ENCODE data around the gene PPP1R12B.

PPP1R12B gene, protein sequence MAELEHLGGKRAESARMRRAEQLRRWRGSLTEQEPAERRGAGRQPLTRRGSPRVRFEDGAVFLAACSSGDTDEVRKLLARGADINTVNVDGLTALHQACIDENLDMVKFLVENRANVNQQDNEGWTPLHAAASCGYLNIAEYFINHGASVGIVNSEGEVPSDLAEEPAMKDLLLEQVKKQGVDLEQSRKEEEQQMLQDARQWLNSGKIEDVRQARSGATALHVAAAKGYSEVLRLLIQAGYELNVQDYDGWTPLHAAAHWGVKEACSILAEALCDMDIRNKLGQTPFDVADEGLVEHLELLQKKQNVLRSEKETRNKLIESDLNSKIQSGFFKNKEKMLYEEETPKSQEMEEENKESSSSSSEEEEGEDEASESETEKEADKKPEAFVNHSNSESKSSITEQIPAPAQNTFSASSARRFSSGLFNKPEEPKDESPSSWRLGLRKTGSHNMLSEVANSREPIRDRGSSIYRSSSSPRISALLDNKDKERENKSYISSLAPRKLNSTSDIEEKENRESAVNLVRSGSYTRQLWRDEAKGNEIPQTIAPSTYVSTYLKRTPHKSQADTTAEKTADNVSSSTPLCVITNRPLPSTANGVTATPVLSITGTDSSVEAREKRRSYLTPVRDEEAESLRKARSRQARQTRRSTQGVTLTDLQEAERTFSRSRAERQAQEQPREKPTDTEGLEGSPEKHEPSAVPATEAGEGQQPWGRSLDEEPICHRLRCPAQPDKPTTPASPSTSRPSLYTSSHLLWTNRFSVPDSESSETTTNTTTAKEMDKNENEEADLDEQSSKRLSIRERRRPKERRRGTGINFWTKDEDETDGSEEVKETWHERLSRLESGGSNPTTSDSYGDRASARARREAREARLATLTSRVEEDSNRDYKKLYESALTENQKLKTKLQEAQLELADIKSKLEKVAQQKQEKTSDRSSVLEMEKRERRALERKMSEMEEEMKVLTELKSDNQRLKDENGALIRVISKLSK

DNA sequence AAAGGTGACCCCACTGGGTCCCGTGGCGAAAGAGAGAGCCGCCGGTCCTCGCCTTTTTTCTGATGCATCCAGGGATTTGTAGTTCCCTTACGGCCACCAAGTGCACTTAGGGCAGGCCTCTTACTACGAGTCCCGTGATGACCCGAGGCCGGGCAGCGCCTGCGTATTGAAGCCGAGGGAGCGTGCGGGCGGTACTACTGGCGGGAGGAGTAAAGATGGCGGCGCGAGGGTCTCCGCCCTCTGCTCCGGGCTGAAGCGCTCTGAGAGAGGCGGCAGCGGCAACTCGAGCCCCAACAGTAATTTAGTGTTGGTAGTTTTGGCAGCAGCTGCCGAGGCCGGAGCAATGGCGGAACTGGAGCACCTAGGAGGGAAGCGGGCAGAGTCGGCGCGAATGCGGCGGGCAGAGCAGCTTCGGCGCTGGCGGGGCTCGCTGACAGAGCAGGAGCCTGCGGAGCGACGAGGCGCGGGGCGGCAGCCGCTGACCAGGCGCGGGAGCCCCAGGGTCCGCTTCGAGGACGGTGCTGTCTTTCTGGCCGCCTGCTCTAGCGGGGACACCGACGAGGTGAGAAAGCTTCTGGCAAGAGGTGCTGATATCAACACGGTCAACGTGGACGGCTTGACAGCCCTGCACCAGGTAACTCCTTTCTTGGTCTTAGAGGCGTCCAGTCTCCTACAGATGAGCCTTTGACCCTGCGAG, at the start of gene PPP1R12B:
TSS of gene PPP1R12B (plus strand) at position 191 of the 697 bp plus-strand sequence. CDS start at position 344, 153 bp downstream.
- DNase-seq: peak; percentile 95

DNA sequence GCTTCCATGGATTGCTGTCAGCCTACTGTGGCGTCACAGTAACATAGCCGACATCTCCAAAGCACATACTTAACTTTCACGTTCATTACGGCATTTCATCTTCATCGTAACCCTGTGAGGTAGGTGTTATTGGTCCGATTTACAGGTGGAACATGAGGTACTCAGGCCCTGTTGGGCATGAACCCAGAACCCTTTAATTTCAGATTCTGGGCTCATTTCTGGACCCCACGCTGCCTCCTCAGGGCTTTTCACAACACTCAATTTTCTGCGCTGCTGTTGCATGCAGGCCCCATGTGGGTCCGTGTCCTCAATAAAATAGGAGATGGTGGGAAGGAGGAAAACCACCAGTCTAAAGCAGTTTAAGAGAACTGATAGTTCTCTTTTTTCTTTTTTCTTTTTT, 46.3 kb upstream of the PPP1R12B start:
- no peak for DNase-seq

DNA sequence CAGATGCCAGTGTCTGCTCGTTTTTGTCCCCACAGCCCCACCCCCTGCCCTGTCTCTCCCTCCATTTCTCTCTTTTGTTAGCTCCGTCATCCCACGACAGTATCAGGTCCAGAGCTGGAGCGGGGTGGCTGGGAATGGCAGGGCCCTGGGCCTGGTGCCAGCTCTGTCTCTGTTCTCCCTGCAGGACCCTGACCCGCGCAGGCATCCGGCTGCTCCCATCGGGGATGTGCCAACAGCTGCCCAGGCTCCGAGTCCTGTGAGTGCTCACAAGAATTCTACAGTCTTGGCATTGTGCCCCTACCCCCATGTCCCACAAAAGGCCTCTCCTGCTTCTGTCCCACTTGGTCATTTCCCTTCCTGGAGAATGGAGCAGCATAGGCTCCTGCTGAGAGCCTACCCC, 44.1 kb upstream of the PPP1R12B start:
- DNase-seq: no peak

DNA sequence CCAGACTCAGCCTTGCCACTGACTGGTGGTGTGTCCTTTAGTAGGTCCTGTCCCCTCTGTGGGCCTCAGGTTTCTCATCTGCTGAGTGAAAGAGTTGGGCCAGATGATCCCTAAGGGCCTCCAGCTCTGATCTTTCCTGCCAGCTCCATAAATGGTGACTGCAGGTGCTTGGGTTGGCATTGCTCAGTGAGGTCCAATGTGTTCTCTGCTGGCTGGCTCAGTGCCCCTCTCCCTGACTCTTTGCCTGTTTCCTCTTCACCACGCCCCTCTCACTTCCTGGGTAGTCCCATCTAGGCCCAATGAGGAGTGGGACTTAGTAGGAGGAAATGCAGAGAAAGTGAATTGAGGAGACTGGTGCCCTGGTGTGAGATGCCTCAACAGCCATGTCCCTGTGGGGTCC, 43.3 kb upstream of the PPP1R12B start:
- DNase-seq: no peak

DNA sequence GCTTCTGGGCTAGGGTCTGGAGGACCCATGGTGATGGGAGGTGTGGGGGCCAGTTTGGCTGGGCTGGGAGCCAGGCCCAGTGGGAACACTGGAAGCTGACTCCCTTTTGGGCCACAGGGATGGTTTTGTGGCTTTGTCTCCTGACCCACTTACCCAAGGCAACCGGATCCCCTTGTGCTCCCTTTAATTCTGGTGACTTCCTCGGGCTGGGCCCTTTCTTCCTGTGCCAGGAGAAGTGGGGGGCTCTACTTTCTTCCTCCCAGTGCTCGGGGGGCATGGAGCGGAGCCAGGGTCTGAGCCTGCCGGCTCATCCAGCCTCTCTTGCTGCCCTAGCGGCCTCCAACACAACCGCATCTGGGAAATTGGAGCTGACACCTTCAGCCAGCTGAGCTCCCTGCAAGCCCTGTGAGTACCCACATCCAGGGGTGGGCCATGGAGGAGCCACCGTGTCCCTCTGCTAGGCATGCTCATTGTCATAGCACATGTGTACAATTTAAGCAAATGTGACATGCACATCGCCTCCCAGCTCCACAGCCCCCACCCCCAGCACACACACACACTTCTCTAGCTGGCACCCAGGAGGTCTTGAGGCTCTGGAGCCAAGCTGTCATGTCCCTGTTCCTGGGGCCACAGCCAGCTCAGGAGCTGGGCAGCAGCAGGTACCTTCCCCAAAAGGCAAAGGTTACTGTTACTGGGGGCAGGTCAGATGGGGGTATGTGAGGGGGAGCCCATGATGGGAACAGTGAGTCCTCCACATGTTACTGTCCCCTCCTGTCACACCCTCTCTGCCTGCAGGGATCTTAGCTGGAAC, 41.8 kb upstream of the PPP1R12B start:
- DNase-seq: no peak

DNA sequence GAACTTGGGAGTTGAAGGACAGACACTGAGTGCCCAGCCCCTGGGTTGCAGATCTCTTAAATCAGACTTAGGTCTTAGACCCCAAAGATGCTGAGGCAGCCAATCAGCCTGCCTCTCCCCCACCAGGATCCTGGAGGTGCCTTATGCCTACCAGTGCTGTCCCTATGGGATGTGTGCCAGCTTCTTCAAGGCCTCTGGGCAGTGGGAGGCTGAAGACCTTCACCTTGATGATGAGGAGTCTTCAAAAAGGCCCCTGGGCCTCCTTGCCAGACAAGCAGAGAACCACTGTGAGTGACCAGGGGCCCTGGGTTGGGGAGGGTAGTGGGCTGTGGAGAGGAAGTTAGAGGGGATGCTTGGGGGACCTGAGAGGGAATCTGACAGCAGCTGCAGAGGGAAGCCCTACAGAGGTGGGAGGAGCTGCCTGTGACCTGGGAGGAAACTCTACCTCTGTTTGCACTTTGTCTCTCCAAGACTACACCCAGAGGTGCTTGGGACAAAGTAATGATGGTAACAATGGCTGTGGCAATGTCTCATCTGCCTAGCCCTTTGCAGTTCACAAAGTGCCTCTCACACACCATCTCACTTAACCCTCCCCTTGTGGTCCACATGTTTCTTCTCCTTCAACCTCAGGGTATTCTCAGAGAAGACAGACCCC, 38.3 kb upstream of the PPP1R12B start:
- no peak for DNase-seq

DNA sequence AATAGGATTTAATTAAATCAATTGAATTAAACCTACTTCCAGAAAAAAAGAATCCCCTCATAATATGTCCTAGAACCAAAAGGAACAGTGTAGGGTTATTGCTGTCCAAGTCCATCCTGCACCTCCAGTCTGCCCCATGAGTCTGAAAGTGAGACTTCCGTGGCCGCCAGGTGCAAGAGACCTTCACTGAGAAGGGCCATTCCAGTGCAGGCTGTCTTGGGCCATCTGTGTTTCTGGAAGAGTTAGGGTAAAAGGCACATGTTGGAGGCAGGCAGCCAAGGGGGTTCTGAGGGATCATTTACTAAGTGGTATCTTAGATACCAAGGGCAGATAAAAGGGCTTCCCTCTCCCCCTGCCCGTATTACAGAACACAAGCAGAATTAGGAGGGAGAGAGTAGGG, 37.8 kb upstream of the PPP1R12B start:
- no peak for DNase-seq

DNA sequence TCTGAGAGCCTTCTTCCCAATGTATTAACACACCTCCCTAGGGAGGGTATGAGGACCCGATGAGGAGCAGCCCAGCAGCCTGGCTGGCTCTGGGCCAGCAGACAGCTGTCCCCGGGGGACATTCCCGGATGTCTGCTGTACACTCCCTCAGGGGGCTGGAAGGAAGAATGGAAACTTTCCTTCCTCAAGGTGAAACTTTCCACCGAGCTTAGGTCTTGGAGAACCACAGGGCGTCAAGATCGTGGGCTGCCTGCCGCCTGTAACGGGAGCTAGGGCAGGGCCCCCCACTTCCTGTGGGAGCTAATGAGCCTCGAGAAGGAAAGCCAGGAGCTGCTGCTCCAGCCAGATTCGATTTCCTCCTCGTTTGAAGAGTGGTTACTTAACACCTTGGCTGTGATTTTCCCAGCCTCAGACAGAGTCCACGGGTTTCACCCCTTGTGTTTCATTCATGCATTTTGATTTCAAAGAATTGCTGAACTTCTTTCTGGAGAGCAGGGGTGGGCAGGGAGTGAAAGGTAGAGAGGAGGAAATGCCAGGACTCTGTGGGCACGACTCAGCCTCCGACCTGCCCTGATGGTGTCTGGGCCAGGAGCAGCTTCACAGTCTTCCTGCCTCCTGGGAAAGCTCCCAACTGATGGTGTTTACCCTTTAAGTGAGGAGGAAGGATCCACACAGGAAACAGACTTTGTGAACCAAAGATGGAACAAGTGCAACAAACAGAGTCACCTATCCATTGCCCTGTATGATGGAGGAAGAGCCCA, 36.4 kb upstream of the PPP1R12B start:
- DNase-seq: no peak

DNA sequence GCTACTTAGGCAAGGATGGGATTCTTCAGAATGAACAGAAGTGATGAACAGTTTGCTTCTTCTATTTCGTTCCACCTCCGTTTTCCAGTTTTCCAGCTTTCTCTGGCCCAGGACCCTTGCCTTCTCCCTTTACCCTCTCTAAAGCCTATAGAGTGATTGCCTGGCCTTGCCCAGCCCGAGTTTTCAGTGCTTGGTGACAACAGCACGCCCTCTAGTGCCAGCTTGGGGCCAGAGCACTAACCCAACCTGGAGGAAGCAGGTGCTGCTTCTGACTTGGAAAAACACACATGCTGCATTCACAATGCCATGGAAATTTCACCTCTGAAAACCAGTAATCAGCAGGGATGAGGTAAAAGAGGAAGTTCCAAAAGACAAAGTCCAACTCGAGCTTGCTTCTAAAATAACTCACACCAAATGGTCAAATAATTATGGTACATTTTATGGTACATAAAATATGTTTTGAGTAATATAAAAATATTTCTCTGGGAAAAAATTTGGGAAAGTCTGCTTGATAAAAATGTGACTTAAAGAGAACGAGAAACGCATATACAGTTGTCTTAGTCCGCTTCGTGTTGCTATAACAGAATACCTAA, 32.8 kb upstream of the PPP1R12B start:
- peak; percentile 80 for DNase-seq

DNA sequence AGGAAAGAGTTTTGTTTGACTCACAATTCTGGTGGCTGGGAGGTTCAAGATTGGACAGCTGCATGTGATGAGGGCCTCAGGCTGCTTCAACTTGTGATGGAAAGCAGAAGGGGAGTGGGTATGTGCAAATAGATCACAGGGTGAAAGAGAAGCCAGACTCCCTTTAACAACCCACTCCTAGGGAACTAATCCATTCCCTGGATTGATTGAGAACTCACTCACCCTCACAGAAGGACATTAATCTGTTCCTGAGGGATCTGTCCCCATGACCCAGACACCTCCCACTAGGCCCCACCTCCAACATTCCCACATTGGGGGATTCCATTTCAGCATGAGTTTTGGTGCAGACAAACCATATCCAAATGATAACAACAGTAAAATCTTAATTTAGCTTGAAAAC, 32.3 kb upstream of the PPP1R12B start:
- no peak for DNase-seq

DNA sequence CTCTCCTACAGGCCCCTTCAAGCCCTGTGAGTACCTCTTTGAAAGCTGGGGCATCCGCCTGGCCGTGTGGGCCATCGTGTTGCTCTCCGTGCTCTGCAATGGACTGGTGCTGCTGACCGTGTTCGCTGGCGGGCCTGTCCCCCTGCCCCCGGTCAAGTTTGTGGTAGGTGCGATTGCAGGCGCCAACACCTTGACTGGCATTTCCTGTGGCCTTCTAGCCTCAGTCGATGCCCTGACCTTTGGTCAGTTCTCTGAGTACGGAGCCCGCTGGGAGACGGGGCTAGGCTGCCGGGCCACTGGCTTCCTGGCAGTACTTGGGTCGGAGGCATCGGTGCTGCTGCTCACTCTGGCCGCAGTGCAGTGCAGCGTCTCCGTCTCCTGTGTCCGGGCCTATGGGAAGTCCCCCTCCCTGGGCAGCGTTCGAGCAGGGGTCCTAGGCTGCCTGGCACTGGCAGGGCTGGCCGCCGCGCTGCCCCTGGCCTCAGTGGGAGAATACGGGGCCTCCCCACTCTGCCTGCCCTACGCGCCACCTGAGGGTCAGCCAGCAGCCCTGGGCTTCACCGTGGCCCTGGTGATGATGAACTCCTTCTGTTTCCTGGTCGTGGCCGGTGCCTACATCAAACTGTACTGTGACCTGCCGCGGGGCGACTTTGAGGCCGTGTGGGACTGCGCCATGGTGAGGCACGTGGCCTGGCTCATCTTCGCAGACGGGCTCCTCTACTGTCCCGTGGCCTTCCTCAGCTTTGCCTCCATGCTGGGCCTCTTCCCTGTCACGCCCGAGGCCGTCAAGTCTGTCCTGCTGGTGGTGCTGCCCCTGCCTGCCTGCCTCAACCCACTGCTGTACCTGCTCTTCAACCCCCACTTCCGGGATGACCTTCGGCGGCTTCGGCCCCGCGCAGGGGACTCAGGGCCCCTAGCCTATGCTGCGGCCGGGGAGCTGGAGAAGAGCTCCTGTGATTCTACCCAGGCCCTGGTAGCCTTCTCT, 30.3 kb upstream of the PPP1R12B start:
- DNase-seq: no peak

DNA sequence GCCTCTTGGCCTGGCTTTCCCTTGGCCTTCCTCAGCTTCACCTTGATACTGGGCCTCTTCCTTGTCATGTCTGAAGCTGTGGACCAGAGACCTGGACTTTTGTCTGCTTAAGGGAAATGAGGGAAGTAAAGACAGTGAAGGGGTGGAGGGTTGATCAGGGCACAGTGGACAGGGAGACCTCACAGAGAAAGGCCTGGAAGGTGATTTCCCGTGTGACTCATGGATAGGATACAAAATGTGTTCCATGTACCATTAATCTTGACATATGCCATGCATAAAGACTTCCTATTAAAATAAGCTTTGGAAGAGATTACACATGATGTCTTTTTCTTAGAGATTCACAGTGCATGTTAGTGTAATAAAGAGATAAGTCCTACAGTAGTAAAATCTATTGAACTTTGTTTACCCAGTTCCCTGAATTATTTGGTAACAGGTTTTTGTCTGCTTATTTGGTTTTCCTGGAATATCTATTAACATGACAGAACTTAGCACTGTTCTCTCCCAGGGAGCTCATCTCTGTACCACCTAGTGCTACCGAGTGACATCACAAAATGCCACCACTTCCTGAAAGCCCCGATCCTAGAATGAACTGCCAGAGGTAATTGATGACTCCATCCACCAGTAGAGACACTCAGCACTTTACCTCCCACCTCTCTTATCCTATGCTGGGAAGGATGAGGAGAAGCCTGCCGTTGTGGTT, 29.0 kb upstream of the PPP1R12B start:
- no peak for DNase-seq

DNA sequence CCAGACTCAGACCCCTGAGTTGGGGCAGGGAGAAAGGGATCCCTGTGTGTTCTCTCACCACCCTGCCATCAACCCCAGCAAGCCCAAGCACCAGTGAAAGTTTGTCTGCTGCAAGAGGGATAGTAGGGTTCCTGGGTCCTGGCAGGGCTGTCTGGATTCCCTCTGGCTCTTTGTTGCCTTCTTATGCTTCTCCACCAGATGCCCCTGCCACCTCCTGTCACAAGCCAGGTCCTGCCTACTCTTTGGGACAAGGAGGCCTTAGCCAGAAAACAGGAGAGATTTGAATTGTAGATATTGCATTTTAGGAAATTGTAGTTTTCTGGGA, 28.5 kb upstream of the PPP1R12B start:
- DNase-seq: no peak

DNA sequence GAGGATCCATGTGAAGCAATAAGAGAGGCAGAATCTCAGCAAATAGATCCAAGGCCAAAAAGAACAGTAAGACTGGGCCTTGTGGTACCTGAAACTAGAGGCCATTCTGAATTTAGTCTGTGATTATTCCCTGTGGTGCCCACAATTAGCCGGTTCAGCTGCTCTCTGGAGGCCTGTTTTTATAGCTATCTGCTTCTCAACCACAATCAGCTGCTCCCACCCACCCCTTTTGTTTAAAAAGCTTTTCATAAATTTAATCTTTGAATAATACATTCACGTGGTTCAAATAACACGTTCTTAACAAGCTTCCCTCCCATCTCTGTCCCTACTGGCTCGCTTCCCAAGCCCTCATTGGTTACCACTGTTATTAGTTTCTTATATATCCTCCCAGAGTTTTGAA, 24.8 kb upstream of the PPP1R12B start:
- no peak for DNase-seq

DNA sequence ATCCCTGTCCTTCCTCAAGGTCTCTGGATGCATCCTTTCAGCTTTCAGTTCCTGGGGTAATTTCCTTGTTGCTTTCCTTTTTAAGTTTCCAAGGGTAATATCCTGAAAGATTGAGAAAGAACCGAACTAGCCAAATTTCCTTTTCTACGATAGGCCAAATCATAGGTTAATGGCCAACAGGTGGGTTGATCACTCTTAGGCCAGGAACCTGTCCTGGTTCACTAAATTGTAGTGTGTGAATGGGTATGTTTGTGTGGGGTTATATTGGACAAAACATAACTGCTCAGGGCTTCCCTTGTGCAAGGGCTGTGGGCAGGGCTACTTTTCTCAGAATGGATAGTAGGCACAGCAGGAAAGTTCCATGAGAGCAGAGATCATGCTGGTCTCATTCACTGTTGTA, 23.9 kb upstream of the PPP1R12B start:
- no peak for DNase-seq

DNA sequence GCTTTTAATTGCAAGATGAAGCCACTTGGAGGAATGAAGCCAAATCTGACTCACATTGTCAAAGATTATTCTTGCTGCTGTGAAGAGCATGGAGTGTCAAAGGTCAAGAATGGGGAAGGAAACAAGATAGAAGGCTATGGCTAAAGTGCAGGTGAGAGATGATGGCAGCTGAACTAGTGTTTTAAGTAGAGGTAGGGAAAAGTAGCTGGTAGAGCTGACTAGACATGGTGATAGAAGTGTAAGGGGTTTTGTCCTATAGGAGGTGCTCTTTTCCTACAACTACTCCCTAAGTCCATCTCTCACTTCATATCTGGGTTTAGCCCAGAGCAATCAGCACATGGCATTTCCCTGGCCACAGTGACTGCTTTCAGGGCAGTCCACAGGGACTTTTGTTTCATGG, 18.6 kb upstream of the PPP1R12B start:
- no peak for DNase-seq

DNA sequence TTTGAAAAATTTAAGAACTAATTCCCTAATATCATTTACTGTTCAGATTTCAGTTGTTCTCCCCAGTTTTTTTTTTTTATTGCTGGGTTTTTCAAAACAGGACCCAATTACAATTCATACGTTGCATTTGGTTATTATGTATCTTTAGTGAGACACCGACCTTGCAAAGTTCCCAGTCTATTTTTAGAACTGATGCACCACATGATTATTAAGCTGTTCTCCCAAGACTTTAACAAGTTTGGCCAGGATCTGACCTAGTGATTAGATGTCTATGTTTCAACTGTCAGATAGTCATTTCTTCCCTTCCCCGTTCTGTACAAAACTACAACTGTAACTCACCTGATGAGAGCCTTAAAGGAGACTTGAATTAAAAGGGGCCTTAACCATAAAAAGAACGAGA, 14.6 kb upstream of the PPP1R12B start:
- DNase-seq: no peak

DNA sequence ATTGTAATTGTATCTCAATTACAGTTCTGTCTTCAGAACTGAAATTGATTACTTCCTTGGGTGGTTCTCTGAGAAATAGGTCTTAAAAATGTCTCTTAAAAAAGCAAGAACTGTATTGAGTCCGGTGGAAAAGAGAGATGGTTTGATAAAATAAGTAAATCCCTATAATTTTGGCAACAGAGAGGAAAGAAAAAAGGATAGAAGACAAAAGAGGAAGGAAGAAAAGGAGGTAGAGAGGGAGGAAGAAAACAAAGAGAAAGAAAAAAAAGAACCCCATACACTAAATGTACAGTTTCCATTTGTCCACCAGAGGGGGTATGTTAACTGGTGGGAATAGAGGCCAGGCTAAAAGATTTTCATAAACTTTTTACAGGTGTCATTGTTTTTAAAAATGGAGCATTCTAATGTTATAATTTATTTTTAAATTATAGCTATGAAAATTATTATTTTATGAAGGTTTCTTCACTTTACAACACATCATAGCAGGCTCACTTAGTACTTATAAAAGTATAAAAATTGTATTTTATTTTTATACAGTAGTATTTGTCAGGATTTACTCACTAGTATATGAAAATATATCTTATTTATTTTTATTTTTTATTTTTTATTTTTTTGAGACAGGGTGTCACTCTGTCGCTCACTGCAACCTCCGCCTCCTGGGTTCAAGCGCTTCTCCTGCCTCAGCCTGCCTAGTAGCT, 4.7 kb upstream of the PPP1R12B start:
- DNase-seq: no peak
